Activated CD4-positive, alpha-beta T cell treated with anti-CD3 and anti-CD28 coated beads, Interleukin-2, amount 10 ng/mL, durations not matched to agents 24 days and 14 days (primary cell): ENCODE data around the gene PWWP2A. TPM values are rescaled to one million over a fixed set of nuclear protein-coding genes. Genes with fewer than 3 reads are reported as not detected.
A peak's percentile ranks its signal among the peaks of the same experiment; 100 is the strongest.

Experiments used
- DNase-seq: peaks from one replicate; pipeline ENCODE4 v3.0.0; 2022
- H3K27ac Mint-ChIP-seq: one replicate; pipeline ENCODE4 v1.8.0; 2022; ENCODE audit warnings: mild to moderate bottlenecking, mixed read lengths
- H3K27me3 Mint-ChIP-seq: one replicate; pipeline ENCODE4 v1.8.0; 2022; ENCODE audit warnings: mixed read lengths
- H3K36me3 Mint-ChIP-seq: one replicate; pipeline ENCODE4 v1.8.0; 2022; ENCODE audit warnings: low read depth, mild to moderate bottlenecking, mixed read lengths
- H3K4me1 Mint-ChIP-seq: one replicate; pipeline ENCODE4 v1.8.0; 2021; ENCODE audit warnings: mixed read lengths
- H3K4me3 Mint-ChIP-seq: one replicate; pipeline ENCODE4 v1.8.0; 2022; ENCODE audit warnings: mild to moderate bottlenecking, moderate library complexity, mixed read lengths
- H3K9me3 Mint-ChIP-seq: one replicate; pipeline ENCODE4 v1.8.0; 2021; ENCODE audit warnings: mixed read lengths
- intact Hi-C: fragments of 100-400 bp; cut with micrococcal nuclease; formaldehyde crosslinking; loops from one replicate; pipeline ENCODE4 v1.15.1; 2023
- total RNA-seq: library from RNA; stranded (reverse); gene quantifications from 2 replicates; pipeline ENCODE4 v1.2.3, GENCODE V29; 2022

The PWWP2A gene
- total RNA-seq, 1 donor from 2014 or later: 26.1 TPM

GRCh38 chr5:160044967-160045366 is 74.3 kb downstream of the PWWP2A start:
- Mint-ChIP-seq H3K4me3 (no peak overlapping the region), H3K27ac (no peak overlapping the region), H3K27me3 (no peaks in the 10 kb centered on the region), H3K9me3 (no peaks in the 10 kb centered on the region), H3K4me1 (peaks cover 3% of the 10 kb centered on the region), H3K36me3 (peaks cover 46% of the 10 kb centered on the region)
- no peak for DNase-seq
- intact Hi-C loops: no loop called here

DNA sequence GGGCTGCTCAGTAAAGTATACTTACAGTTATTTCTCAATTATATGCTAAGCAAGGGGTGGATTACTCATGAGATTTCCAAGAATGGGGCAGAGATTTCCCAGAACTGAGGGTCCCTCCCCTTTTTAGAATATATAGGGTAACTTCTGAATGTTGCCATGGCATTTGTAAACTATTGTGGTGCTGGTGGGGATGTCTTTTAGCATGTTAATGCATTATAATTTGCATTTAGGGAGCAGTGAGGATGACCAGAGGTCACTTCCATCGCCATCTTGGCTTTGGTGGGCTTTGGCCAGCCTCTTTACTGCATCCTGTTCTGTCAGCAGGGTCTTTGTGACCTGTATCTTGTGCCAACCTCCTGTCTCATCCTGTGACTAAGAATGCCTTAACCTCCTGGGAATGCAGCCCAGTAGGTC is 74.9 kb downstream of the PWWP2A start:
- H3K27ac Mint-ChIP-seq: peak overlapping the region; percentile 51
- no peak for DNase-seq
- H3K4me1 Mint-ChIP-seq: peaks cover 3% of the 10 kb centered on the region
- H3K27me3 Mint-ChIP-seq: no peaks in the 10 kb centered on the region
- H3K36me3 Mint-ChIP-seq: peaks cover 43% of the 10 kb centered on the region
- no peaks in the 10 kb centered on the region for H3K9me3 Mint-ChIP-seq
- intact Hi-C loops: no loop called here
- no peak overlapping the region for H3K4me3 Mint-ChIP-seq

GRCh38 chr5:160042671-160043070 is 76.6 kb downstream of the PWWP2A start:
- DNase-seq: no peak
- intact Hi-C loops: no loop called here
- H3K27ac Mint-ChIP-seq: no peak overlapping the region
- H3K4me3 Mint-ChIP-seq: no peak overlapping the region
- H3K36me3 Mint-ChIP-seq: peaks cover 45% of the 10 kb centered on the region
- H3K27me3 Mint-ChIP-seq: no peaks in the 10 kb centered on the region
- no peaks in the 10 kb centered on the region for H3K9me3 Mint-ChIP-seq
- H3K4me1 Mint-ChIP-seq: peaks cover 3% of the 10 kb centered on the region

Other genes starting within 250 kb of the PWWP2A start
- not detected in 2 replicates for gene ADRA1B, start 203.0 kb downstream of the PWWP2A start, total RNA-seq
- 64.8 and 68.0 TPM in 2 replicates for gene TTC1, start 110.3 kb downstream of the PWWP2A start, total RNA-seq
- gene FABP6, start 110.1 kb upstream of the PWWP2A start, total RNA-seq: not detected in 2 replicates
- not detected in 2 replicates for gene CCNJL, start 193.1 kb upstream of the PWWP2A start, total RNA-seq